MCF 10A (cell line): ENCODE measurements around the gene ABTB1. TPM values are rescaled to one million over a fixed set of nuclear protein-coding genes. Genes with fewer than 3 reads are reported as not detected.
A peak's percentile ranks its signal among the peaks of the same experiment; 100 is the strongest.
"Not testable (repeated sequence)": the region's sequence is repeated elsewhere in the genome, so short reads cannot be mapped to it uniquely, and the experiment has no call there.

ENCODE experiments used
- BruUV-seq: library from RNA; stranded (reverse); fragments of 400-500 nt; replicated peaks from 2 replicates; lab custom pipeline; 2021; lab: Mats Ljungman, UMichigan
- CTCF ChIA-PET: fragments of 300-600 bp; sonication (Branson Sonifier 250); formaldehyde crosslinking; extraction: SDS; loops from one replicate; lab custom pipeline; 2021; ENCODE audit warnings: antibody characterized with exemption, inconsistent platforms; lab: Yijun Ruan, JAX
- POLR2A ChIA-PET: fragments of 300-600, 350-650 bp; sonication (Branson Sonifier 250); formaldehyde crosslinking; extraction: SDS; loops from one replicate; lab custom pipeline; 2020; ENCODE audit warnings: antibody characterized with exemption, inconsistent platforms; lab: Yijun Ruan, JAX
- DNase-seq: peaks from one replicate; pipeline ENCODE4 v3.0.0-alpha.2; 2018; ENCODE audit not compliant: unreplicated experiment
- H3K27ac Mint-ChIP-seq: one replicate; pipeline ENCODE4 v1.8.0; 2022; ENCODE audit warnings: mild to moderate bottlenecking, low read depth, mixed read lengths; ENCODE audit not compliant: unreplicated experiment
- H3K27me3 Mint-ChIP-seq: one replicate; pipeline ENCODE4 v1.8.0; 2022; ENCODE audit warnings: mixed read lengths; ENCODE audit not compliant: insufficient read depth, unreplicated experiment
- H3K36me3 Mint-ChIP-seq: one replicate; pipeline ENCODE4 v1.8.0; 2022; ENCODE audit warnings: mild to moderate bottlenecking, moderate library complexity, mixed read lengths; ENCODE audit not compliant: insufficient read depth, unreplicated experiment
- H3K4me1 Mint-ChIP-seq: one replicate; pipeline ENCODE4 v1.8.0; 2022; ENCODE audit warnings: mixed read lengths; ENCODE audit not compliant: insufficient read depth, unreplicated experiment
- H3K4me3 Mint-ChIP-seq: one replicate; pipeline ENCODE4 v1.8.0; 2022; ENCODE audit warnings: mild to moderate bottlenecking, moderate library complexity, mixed read lengths; ENCODE audit not compliant: unreplicated experiment
- H3K9me3 Mint-ChIP-seq: one replicate; pipeline ENCODE4 v1.8.0; 2022; ENCODE audit warnings: mixed read lengths; ENCODE audit not compliant: unreplicated experiment
- intact Hi-C: fragments of 100-400 bp; cut with micrococcal nuclease; formaldehyde crosslinking; loops from 2 replicates; pipeline ENCODE4 v1.14.1; 2022
- total RNA-seq: library from RNA; stranded (reverse); gene quantifications from 2 replicates; pipeline ENCODE4 v1.2.3, GENCODE V29; 2022
- TF ChIP-seq, protein P1 (sequence below): fragments of 200-600 bp; IDR thresholded peaks from one replicate; pipeline ENCODE4 v1.8.0; 2022; ENCODE audit warnings: antibody characterized with exemption, mild to moderate bottlenecking; ENCODE audit not compliant: unreplicated experiment

Gene ABTB1
- total RNA-seq, 1 experiment from 2014 or later: 9.7 TPM

GRCh38 chr3:127654374-127654773 is 18.4 kb upstream of the ABTB1 start:
- ChIA-PET POLR2A (no interaction called here), CTCF (interaction anchor here (1.1 to 1.4 kb wide), 3 partner anchors 41 to 331 kb away, joined by 3 to 5 read pairs (median 4); no protein-coding TSS in a partner anchor)
- Mint-ChIP-seq H3K27me3 (no peaks in the 10 kb centered on the region), H3K36me3 (peaks cover 6% of the 10 kb centered on the region), H3K9me3 (no peaks in the 10 kb centered on the region), H3K4me3 (no peak overlapping the region), H3K27ac (no peak overlapping the region), H3K4me1 (peaks cover 7% of the 10 kb centered on the region)
- TF ChIP-seq, protein P1, sequence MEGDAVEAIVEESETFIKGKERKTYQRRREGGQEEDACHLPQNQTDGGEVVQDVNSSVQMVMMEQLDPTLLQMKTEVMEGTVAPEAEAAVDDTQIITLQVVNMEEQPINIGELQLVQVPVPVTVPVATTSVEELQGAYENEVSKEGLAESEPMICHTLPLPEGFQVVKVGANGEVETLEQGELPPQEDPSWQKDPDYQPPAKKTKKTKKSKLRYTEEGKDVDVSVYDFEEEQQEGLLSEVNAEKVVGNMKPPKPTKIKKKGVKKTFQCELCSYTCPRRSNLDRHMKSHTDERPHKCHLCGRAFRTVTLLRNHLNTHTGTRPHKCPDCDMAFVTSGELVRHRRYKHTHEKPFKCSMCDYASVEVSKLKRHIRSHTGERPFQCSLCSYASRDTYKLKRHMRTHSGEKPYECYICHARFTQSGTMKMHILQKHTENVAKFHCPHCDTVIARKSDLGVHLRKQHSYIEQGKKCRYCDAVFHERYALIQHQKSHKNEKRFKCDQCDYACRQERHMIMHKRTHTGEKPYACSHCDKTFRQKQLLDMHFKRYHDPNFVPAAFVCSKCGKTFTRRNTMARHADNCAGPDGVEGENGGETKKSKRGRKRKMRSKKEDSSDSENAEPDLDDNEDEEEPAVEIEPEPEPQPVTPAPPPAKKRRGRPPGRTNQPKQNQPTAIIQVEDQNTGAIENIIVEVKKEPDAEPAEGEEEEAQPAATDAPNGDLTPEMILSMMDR: no peak
- no TSS peak for BruUV-seq
- no peak for DNase-seq
- intact Hi-C loops: loop anchor here (5.0 to 10.0 kb wide), 2 partner anchors 168 to 480 kb away; partner anchors contain the start of gene MGLL

GRCh38 chr3:127654993-127655392 is 17.8 kb upstream of the ABTB1 start:
- not testable (repeated sequence) for H3K4me1 Mint-ChIP-seq, H3K36me3 Mint-ChIP-seq, BruUV-seq, DNase-seq, H3K27ac Mint-ChIP-seq, H3K9me3 Mint-ChIP-seq, H3K27me3 Mint-ChIP-seq, H3K4me3 Mint-ChIP-seq
- POLR2A ChIA-PET: interaction anchor here (0.7 kb wide), 1 partner anchor 15 kb away, joined by 3 read pairs; no protein-coding TSS in a partner anchor
- CTCF ChIA-PET: interaction anchor here (0.9 to 1.4 kb wide), 4 partner anchors 40 to 419 kb away, joined by 3 to 5 read pairs (median 4); no protein-coding TSS in a partner anchor
- intact Hi-C loops: loop anchor here (5.0 to 10.0 kb wide), 2 partner anchors 167 to 480 kb away; partner anchors contain the start of gene MGLL

- CTCF ChIA-PET: interaction anchor here (0.7 to 1.4 kb wide), 6 partner anchors 12 to 418 kb away, joined by 3 to 4 read pairs (median 4); no protein-coding TSS in a partner anchor
- POLR2A ChIA-PET: interaction anchor here (1.1 kb wide), 1 partner anchor 397 kb away, joined by 3 read pairs; no protein-coding TSS in a partner anchor
- Mint-ChIP-seq H3K36me3 (peaks cover 6% of the 10 kb centered on the region), H3K27me3 (no peaks in the 10 kb centered on the region), H3K9me3 (no peaks in the 10 kb centered on the region), H3K4me3 (no peak overlapping the region), H3K4me1 (peaks cover 7% of the 10 kb centered on the region), H3K27ac (no peak overlapping the region)
- TF ChIP-seq, protein P1: no peak
- no TSS peak for BruUV-seq
- DNase-seq: peak; percentile 38
- intact Hi-C loops: loop anchor here (10.0 kb wide), 1 partner anchor 479 kb away; no protein-coding TSS in a partner anchor
These were observed 17.1 kb upstream of the ABTB1 start for GRCh38 chr3:127655641-127656040.

- intact Hi-C loops: loop anchor here (10.0 kb wide), 1 partner anchor 478 kb away; no protein-coding TSS in a partner anchor
- TF ChIP-seq, protein P1: no peak
- ChIA-PET POLR2A (no interaction called here), CTCF (interaction anchor here (0.9 to 1.0 kb wide), 2 partner anchors 9 to 37 kb away, joined by 3 read pairs; no protein-coding TSS in a partner anchor)
- Mint-ChIP-seq H3K27me3 (no peaks in the 10 kb centered on the region), H3K4me3 (no peak overlapping the region), H3K4me1 (peaks cover 7% of the 10 kb centered on the region), H3K9me3 (no peaks in the 10 kb centered on the region), H3K27ac (no peak overlapping the region), H3K36me3 (peaks cover 8% of the 10 kb centered on the region)
- DNase-seq: no peak
- no TSS peak for BruUV-seq
These were observed 15.8 kb upstream of the ABTB1 start for GRCh38 chr3:127656906-127657305.
